LHCN-M2 (cell line): Measurements from ENCODE around the gene LUZP4. TPM values are rescaled to one million over a fixed set of nuclear protein-coding genes. Genes with fewer than 3 reads are reported as not detected.
"Not testable (repeated sequence)": the region's sequence is repeated elsewhere in the genome, so short reads cannot be mapped to it uniquely, and the experiment has no call there.

ENCODE experiments used
- DNase-seq: peaks from one replicate; pipeline ENCODE4 v3.0.0-alpha.2; 2012; ENCODE audit warnings: low read depth
- total RNA-seq: library from RNA; depleted of rRNA; stranded (reverse); fragments of >200 nt; gene quantifications from 2 replicates; pipeline ENCODE4 v1.2.3, GENCODE V29; 2014; rRNA removed

LUZP4 gene
- total RNA-seq, 1 experiment from 2014 or later: not detected

- no peak for DNase-seq
Measured at GRCh38 chrX:115337491-115338144, 48.1 kb downstream of the LUZP4 start.

- DNase-seq: no peak
Measured at GRCh38 chrX:115339441-115340025, 50.0 kb downstream of the LUZP4 start.

- no peak for DNase-seq
Measured at GRCh38 chrX:115341421-115341820, 51.9 kb downstream of the LUZP4 start.

- DNase-seq: peak; percentile 95
Measured at GRCh38 chrX:115344885-115345614, 55.5 kb downstream of the LUZP4 start.

GRCh38 chrX:115345615-115346014, 56.1 kb downstream of the LUZP4 start:
- no peak for DNase-seq

GRCh38 chrX:115346738-115347137, 57.2 kb downstream of the LUZP4 start:
- DNase-seq: not testable (repeated sequence)

- DNase-seq: no peak
Measured at GRCh38 chrX:115348446-115349225, 59.1 kb downstream of the LUZP4 start.

- peak; percentile 65 for DNase-seq
Measured at GRCh38 chrX:115350711-115351381, 61.3 kb downstream of the LUZP4 start.

- DNase-seq: no peak
Measured at GRCh38 chrX:115356369-115356768, 66.9 kb downstream of the LUZP4 start.

Other genes starting within 250 kb of the LUZP4 start
- gene RBMXL3, start 100.3 kb upstream of the LUZP4 start, total RNA-seq: not detected in 2 replicates
- gene LRCH2, start 55.6 kb upstream of the LUZP4 start, total RNA-seq: not detected in 2 replicates